Measurements from ENCODE around the gene SORCS2.

DNA sequence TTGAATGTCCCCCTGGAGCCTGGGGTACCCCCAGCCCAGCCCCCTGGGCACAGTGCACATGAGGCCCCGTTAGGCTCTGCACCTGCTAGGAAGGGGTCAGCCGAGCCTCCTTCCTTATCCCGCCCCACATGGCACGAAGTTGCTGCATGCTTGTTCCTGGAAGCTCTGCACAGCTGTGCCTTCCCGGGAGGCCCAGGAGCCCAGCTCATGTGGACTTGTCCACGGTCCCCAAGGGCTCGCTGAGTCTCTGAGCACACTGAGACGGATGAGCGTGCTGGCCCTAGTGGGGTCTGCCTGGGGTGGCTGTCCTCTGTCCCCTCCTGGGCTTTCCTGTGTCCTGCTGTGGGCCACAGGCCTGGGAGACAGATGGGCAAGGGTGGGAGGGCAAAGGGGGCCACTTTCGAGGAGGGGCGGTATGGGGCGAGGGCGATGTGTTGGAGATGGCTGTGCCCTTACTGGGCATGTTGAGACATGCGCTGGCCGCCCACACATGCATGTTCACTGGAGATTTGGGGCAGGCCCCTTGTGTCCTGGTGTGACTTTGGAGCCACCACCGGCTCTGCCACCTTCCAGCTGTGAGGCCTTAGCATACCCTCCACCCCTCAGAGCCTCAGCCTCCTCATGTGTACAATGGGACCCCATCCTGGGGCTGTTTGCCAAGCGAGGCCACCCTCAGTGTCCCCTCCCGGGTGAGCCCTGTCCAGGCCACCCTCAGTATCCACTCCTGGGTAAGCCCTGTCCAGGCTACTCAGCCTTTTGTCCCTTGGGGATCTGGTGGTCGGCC is 509.7 kb downstream of the SORCS2 start:
- TF ChIP-seq, protein P1, sequence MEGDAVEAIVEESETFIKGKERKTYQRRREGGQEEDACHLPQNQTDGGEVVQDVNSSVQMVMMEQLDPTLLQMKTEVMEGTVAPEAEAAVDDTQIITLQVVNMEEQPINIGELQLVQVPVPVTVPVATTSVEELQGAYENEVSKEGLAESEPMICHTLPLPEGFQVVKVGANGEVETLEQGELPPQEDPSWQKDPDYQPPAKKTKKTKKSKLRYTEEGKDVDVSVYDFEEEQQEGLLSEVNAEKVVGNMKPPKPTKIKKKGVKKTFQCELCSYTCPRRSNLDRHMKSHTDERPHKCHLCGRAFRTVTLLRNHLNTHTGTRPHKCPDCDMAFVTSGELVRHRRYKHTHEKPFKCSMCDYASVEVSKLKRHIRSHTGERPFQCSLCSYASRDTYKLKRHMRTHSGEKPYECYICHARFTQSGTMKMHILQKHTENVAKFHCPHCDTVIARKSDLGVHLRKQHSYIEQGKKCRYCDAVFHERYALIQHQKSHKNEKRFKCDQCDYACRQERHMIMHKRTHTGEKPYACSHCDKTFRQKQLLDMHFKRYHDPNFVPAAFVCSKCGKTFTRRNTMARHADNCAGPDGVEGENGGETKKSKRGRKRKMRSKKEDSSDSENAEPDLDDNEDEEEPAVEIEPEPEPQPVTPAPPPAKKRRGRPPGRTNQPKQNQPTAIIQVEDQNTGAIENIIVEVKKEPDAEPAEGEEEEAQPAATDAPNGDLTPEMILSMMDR (IDR thresholded peaks at IDR 0.05): no peak
- TF ChIP-seq POLR2AphosphoS5 (IDR thresholded peaks at IDR 0.05) (no peak), POLR2A (IDR thresholded peaks at IDR 0.05) (no peak)

Data from prostate gland (tissue), 2 donors.